HG03521 (cell line): Measurements from ENCODE around the gene HOXA6.

ENCODE experiments used
- ATAC-seq: cut with Tn5 transposase; IDR thresholded peaks from one replicate; pipeline ENCODE4 v1.9.1; 2021; ENCODE audit warnings: mild to moderate bottlenecking, moderate library complexity; ENCODE audit not compliant: unreplicated experiment

HOXA6 gene

GRCh38 chr7:27141923-27142579 lies 5.5 kb downstream of the HOXA6 start:
- ATAC-seq = no peak

- ATAC-seq = no peak
Observed at GRCh38 chr7:27141137-27141922, 6.2 kb downstream of the HOXA6 start.

- ATAC-seq = no peak
Observed at GRCh38 chr7:27140126-27140857, 7.3 kb downstream of the HOXA6 start.

- ATAC-seq = no peak
Observed at GRCh38 chr7:27139334-27140125, 8.0 kb downstream of the HOXA6 start.

DNA sequence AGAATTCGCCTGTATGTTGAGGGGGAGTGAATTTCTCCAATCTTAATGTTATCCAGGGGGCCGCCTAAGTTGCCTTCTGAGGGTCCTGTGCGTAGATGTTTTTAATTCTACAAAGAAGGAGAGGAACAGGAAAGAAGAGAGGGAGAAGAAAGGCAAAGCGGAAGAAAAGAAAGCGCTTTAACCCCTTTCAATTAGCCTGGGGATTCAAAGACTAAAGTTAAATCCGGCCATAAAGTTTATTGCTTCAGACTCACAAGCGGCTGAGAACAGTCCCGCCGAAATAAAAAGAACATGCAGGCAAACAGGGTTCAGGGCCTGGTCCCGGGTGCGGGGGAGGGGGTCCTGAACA lies 8.6 kb downstream of the HOXA6 start:
- no peak for ATAC-seq

- no peak for ATAC-seq
Observed at GRCh38 chr7:27138472-27138871, 9.1 kb downstream of the HOXA6 start.

GRCh38 chr7:27137640-27138315 lies 9.8 kb downstream of the HOXA6 start:
- no peak for ATAC-seq

DNA sequence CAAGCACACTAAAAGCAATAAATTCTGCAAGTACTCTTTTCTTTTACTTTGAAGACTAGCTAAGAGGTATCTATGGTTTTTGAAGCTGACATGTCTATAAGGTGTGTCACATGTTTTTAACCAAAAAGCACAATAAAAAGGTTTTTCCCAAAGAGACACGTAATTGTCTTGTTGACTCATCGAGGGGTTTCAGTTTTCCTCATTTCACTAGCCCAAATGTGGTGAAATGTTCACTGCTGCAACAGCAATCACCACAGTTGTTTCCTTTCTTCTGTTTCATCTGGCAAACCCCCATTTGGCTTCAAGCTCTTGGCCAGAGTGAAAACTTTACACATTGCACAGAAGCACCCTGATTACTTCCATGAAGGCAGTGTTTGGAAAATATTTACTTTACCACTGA lies 13.2 kb downstream of the HOXA6 start:
- ATAC-seq = no peak

GRCh38 chr7:27133409-27134231 lies 14.0 kb downstream of the HOXA6 start:
- no peak for ATAC-seq

- no peak for ATAC-seq
Observed at GRCh38 chr7:27132978-27133377, 14.6 kb downstream of the HOXA6 start.

DNA sequence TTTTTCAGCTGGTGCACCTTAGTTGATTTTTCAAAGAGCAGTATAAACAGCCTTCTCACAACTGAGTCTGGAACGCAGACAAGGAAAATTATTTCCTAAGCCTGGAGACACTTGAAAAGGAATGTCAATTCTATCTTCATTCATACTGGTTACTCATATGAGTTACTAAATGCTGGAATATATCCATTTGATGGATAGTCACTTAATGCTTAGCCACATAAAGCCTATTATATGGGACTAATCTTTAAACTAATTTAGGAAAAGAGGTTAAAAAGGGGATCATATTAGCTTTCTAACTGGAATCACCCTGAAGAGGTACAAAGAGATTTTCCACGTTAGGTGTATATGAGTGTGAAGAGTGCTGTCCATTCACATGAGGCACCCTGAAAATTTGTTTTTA lies 15.4 kb downstream of the HOXA6 start:
- ATAC-seq = no peak

DNA sequence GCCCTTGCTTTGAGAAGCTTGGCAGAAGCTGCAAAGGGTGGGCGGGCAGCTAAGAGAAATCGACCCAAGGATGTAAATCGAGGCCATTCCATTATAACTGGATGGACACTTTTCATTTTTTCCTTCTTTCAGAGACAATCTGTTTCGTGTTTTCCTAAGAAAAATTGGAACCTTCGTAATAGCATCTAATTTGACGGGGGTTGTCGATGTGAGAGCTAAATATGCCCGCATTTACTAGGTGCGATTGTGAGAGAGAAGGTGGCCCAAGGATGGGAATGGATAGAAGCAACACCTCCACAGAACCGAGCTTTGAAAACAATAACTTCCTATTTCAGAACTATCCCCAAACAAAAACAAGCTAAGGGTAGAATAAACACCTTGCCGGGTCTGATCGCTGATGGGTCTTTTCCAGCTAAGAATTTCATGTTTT lies 16.2 kb downstream of the HOXA6 start:
- ATAC-seq = no peak

DNA sequence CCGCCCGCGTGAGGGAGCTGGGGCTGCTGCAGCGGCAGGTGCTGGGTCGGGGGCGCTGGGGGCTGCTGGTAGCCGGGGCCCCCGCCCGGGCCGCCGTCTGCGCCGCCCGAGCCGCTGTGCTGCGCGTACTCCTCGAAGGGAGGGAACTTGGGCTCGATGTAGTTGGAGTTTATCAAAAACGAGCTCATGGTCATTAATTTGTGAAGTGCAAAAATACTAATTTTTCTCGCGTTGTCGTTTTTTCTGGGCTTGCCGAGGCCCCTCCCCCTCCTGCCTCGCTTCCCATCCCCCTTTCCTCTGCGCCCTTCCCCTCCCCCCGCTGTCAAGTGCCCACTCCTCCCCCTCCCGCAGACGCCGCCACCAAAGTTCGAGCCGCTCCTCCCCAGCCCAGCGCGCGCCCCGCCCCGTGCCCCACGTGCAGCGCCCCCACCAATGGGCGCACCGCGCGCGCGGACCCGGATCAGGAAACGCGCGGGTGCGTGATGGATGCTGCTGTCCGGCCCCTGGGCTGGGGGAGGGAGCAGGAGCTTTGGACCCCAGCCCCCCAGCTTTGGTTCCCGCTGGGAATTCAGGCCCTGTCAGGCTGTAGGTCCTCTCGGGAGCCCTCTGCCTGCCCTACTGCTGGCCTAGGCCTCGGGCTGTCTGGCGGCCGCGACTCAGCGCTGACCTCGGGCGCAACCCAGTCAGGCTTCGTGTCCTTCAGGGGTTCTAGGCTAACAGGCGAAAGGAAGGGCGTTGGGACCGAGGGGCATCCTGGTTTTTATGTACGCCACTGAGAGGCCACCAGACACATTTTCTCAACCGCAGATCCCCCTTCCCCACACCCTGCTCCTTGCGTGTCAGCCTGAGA lies 16.8 kb downstream of the HOXA6 start, which contains the start of gene HOXA4:
Gene HOXA4 (minus strand): TSS at position 218 of the 850 bp plus-strand sequence. CDS start 24 bp downstream, at position 194.
- ATAC-seq = no peak

DNA sequence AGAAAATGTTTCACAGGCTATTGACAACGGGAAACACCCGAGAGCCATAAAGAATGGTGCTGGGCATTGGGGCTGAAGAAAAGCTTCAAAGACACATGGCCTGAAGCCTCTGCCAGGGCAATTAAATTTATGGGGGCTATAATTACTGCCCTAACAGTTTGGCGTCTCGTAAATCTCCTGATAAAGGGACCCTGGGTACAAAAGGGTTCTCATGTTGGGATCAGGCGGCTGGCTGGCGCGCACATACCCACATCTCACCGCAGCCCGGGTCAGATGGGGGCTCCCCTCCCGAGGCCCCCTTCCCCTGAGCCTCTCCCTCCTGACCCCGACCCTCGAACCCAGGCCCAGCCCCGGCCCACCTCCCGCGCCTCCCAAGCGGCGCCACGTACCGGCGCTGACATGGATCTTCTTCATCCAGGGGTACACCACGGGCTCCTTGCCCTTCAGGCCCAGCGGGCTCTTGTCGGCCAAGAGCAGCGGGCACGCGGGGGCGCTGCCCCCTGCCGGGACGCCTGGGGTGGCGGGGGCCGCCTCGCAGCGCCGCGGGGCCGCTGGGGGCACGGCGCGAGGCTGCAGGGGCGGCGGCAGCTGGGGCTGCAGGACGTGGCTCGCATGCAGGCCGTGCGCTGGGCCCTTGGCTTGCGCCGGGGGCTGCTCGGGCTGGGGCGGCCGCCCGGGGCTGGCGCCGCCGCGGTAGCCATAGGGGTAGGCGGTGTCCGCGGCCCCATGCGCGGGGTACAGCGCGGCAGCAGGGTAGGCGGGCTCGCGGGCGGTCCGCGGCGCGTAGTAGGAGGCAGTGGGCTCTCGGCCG lies 17.6 kb downstream of the HOXA6 start:
- no peak for ATAC-seq

DNA sequence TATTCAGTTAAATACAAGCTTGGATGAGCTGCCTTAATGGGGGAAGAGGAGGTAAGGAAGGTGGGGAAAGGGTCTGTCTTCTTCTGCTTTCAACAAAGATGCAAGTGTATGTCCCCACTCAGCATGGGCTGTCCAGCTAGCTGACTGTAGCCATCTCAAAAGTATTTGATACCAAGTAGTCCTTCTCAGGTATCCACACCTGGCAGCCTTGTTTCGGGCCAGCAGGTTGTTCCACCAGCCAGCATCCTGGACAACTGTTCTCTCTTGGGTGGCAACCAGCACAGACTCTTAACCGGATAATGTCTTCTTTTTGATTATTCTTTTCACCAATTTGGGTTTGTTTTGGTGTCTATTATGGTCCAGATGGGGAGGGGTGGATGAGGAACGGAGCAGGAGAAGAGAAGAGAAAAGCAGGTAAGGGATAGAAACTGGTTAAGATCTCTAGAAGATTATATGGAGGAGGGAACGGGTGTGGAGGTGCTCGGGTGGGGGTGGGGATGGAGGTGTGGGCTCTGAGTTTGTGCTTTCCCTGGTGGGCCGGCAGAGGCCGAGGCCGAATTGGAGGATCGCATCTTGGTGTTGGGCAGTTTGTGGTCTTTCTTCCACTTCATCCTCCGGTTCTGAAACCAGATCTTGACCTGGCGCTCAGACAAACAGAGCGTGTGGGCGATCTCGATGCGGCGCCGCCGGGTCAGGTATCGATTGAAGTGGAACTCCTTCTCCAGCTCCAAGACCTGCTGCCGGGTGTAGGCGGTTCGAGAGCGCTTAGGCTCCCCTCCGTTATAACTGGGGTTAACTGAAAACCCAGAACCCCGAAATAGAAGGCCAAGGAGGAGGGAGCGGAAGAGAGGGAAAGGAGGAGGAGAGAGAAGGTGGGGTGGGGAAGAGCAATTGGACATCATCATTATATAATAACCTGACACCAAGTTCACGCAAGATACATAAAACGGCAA lies 18.5 kb downstream of the HOXA6 start:
- ATAC-seq = no peak

DNA sequence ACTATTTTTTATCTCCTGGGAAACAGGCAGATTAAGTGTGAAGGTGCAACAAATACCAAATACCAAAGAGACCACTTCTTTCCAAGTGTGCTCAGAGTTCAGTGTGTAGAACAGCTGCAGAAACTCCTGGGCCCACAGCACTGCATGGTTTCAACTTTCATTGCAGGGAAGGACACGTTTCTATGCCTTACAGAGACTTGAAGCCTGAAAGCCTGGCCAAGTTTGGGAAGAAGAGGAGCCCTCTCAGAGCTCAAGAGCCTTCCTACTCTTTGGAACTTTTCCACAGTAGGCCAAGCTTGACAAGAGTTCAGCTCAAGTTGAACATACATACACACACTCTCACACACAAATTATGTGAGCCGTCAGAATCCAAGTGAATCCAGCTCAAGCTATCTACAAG lies 19.5 kb downstream of the HOXA6 start:
- no peak for ATAC-seq
